GM21529 (cell line): ENCODE results near the gene KDM2A.

Experiments
- ATAC-seq: cut with Tn5 transposase; IDR thresholded peaks from one replicate; pipeline ENCODE4 v1.9.1; 2021; ENCODE audit not compliant: unreplicated experiment

KDM2A gene

GRCh38 chr11:67300256-67300755, 181.2 kb downstream of the KDM2A start:
- no peak for ATAC-seq

- no peak for ATAC-seq
These were observed 181.8 kb downstream of the KDM2A start for GRCh38 chr11:67300756-67301312.

DNA sequence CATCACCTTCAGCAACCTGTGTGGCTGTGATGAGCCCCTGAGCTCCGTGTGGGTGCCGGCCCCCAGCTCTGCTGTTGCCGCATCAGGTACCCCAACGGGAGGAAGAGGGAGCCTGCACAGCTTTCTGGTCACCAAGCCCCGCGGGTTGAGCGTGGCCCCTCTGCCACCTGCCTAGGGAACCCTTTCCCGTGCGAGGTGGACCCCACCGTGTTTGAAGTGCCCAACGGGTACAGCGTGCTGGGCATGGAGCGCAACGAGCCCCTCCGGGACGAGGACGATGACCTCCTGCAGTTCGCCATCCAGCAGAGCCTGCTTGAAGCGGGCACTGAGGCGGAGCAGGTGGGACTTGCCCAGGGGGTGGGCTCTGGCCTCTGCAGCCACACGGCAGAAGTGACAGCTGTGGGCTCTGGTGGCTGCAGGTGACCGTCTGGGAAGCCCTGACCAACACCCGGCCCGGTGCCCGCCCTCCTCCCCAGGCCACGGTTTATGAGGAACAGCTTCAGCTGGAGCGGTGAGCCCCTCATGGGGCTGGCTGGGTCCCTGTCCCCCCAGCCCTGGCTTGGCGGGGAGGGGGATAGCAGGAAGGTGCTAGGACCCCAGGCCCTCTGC, 182.4 kb downstream of the KDM2A start:
- ATAC-seq: no peak

DNA sequence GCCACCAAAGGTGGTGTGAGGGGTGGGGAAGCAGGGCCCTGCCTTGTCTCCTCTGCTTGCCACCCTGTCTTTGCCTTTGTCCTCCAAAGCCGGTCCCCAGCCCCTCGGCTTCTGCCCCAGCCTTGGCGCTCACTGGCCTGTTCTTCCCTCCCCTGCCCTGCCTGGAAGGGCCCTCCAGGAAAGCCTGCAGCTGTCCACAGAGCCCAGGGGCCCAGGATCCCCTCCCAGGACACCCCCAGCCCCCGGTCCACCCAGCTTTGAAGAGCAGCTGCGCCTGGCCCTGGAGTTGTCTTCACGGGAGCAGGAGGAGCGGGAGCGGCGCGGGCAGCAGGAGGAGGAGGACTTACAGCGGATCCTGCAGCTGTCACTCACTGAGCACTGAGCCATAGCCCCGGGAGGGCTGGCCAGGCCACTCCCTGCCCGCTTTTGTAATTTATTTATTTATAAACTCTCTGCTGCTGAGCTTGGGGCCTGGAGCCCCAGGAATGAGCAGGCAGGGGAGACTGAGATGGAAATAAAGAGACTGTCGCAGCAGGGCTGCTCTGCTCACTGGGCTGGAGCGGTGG, 183.0 kb downstream of the KDM2A start:
- ATAC-seq: no peak

- ATAC-seq: no peak
These were observed 183.6 kb downstream of the KDM2A start for GRCh38 chr11:67302571-67303131.

DNA sequence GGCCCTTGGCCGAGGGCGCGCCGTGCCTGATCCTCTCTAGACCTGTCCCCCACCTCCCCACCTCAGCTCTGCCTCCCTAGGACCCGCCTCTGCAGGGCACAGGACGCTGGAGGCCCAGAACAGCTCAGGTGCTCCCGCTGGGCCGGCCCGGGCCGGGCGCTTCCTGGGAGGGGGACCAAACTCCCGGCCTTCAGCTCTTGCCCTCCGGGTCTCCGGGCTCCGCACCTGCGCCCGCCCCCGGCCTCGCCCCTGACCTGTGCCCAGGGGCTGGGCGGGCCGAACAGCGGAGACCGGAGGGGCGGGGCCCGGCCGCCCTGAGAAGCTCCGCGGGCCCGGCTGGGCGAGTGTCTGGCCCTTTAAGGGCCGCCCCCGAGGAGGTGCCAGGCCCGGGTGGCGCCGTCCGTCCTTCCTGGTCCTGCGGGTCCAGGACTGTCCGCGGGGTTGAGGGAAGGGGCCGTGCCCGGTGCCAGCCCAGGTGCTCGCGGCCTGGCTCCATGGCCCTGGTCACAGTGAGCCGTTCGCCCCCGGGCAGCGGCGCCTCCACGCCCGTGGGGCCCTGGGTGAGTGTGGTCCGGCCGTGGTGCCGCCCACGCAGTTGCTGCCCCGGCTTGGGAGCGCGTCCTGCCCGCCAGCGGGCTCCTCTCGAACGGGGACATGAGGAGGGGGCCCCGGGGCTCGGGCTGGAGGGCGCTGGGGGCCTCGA, 184.2 kb downstream of the KDM2A start, which contains the start of gene SSH3:
TSS of gene SSH3 (plus strand) at position 399 of the 703 bp plus-strand sequence. CDS start at position 495, 96 bp downstream.
- no peak for ATAC-seq

DNA sequence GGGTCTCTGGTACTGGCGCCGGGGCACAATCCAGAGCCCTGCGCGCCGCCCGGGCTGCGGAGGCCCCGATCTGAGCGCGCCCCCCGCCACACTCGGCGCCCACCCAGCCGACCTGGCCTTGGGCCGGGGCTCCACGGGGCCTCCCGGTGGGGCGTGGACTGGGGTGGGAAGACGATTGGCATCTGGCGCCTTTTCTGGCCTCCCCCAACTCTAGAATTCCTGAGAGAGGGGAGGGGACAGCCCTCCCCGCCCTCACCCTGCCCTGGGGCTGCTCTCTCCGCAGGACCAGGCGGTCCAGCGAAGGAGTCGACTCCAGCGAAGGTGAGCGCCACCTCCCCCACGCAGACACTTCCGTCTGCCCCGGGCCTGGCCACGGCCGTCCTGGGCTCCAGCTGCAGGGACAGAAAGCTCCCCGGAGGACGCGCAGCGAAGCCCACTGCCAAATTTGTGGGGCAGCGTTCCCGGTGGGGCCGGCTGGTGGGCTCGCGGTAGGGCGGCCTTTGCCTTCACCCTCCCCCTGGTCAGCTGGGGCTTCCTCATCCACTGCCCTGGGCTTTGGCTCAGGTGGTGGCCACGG, 184.9 kb downstream of the KDM2A start:
- ATAC-seq: no peak

DNA sequence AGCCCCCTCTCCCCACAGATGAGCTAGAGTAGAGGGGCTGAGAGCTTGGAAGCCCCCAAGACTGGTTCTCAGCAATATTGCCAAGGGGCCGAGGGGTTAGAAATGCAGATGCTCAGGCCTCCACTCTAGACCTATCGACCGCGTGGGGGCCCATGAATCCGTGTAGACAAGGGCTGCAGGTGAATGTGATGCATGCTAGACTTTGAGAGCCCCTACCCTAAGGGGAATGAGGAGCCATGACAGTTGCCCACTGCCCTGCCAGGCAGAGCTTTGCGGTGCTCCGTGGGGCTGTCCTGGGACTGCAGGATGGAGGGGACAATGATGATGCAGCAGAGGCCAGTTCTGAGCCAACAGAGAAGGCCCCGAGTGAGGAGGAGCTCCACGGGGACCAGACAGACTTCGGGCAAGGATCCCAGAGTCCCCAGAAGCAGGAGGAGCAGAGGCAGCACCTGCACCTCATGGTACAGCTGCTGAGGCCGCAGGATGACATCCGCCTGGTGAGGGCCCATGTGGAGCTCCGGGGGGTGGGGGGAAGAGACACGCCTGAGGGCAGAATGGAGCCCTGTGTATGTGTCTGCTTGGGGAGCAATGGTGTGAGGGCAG, 185.5 kb downstream of the KDM2A start:
- ATAC-seq: no peak

GRCh38 chr11:67306769-67307544, 187.9 kb downstream of the KDM2A start:
- no peak for ATAC-seq

- ATAC-seq: no peak
These were observed 188.5 kb downstream of the KDM2A start for GRCh38 chr11:67307545-67308001.
